HG02763 (cell line): Measurements from ENCODE around the gene ZNF639.

Experiments
- ATAC-seq: cut with Tn5 transposase; IDR thresholded peaks from one replicate; pipeline ENCODE4 v1.9.1; 2021; ENCODE audit warnings: mild to moderate bottlenecking, moderate library complexity; ENCODE audit not compliant: unreplicated experiment

ZNF639 gene

GRCh38 chr3:179309225-179310078 lies 13.4 kb upstream of the ZNF639 start:
- ATAC-seq: peak; percentile 85

- no peak for ATAC-seq
Observed at GRCh38 chr3:179318876-179319275, 4.0 kb upstream of the ZNF639 start.

GRCh38 chr3:179321668-179322285 lies 1.1 kb upstream of the ZNF639 start:
- no peak for ATAC-seq

GRCh38 chr3:179323197-179324110 lies 623 bp downstream of the ZNF639 start:
- peak; percentile 30 for ATAC-seq

- ATAC-seq: no peak
Observed at GRCh38 chr3:179324270-179324754, 1.5 kb downstream of the ZNF639 start.

- no peak for ATAC-seq
Observed at GRCh38 chr3:179330438-179330837, 7.6 kb downstream of the ZNF639 start.

- ATAC-seq: no peak
Observed at GRCh38 chr3:179332240-179332639, 9.4 kb downstream of the ZNF639 start.

GRCh38 chr3:179333084-179333483 lies 10.3 kb downstream of the ZNF639 start:
- ATAC-seq: no peak

- ATAC-seq: no peak
Observed at GRCh38 chr3:179336345-179336929, 13.6 kb downstream of the ZNF639 start.

GRCh38 chr3:179347345-179348194 lies 24.7 kb downstream of the ZNF639 start, which contains the start of gene MFN1:
MFN1 (plus strand) TSS chr3:179347709; CDS start chr3:179348852, 1,143 bp downstream.
- ATAC-seq: peak; percentile 95

GRCh38 chr3:179348325-179349013 lies 25.6 kb downstream of the ZNF639 start:
- peak; percentile 57 for ATAC-seq

GRCh38 chr3:179355996-179356395 lies 33.2 kb downstream of the ZNF639 start:
- ATAC-seq: no peak

- ATAC-seq: no peak
Observed at GRCh38 chr3:179363332-179363731, 40.5 kb downstream of the ZNF639 start.

GRCh38 chr3:179369621-179370020 lies 46.8 kb downstream of the ZNF639 start:
- ATAC-seq: no peak

- ATAC-seq: no peak
Observed at GRCh38 chr3:179373938-179374337, 51.1 kb downstream of the ZNF639 start.

GRCh38 chr3:179375091-179375999 lies 52.5 kb downstream of the ZNF639 start:
- ATAC-seq: no peak

GRCh38 chr3:179376474-179376873 lies 53.6 kb downstream of the ZNF639 start:
- ATAC-seq: no peak
